WTC11 (cell line): Measurements from ENCODE around the gene ERC1. TPM values are rescaled to one million over a fixed set of nuclear protein-coding genes. Genes with fewer than 3 reads are reported as not detected.

Experiments used
- ATAC-seq: fragments of 200-7000 bp; cut with Tn5 transposase; 2 replicates; pipeline ENCODE4 v1.10.0; 2021; ENCODE audit warnings: mild to moderate bottlenecking, moderate library complexity
- CTCF ChIA-PET: fragments of 300-600 bp; sonication (Branson Sonifier 250); formaldehyde crosslinking; loops from one replicate; lab custom pipeline; 2021; ENCODE audit warnings: antibody characterized with exemption; lab: Charles Lee
- POLR2A ChIA-PET: fragments of 350-600 bp; sonication (Branson Sonifier 250); formaldehyde crosslinking; loops from one replicate; lab custom pipeline; 2021; ENCODE audit warnings: antibody characterized with exemption; lab: Charles Lee
- DNase-seq: peaks from one replicate; pipeline ENCODE4 v3.0.0; 2021; ENCODE audit warnings: low spot score
- H3K27ac Mint-ChIP-seq: 2 replicates; pipeline ENCODE4 v1.8.0; 2021; ENCODE audit warnings: mixed read lengths
- H3K27me3 Mint-ChIP-seq: 2 replicates; pipeline ENCODE4 v1.8.0; 2021; ENCODE audit warnings: low read depth, mild to moderate bottlenecking, moderate library complexity, mixed read lengths
- H3K36me3 Mint-ChIP-seq: 2 replicates; pipeline ENCODE4 v1.8.0; 2021; ENCODE audit warnings: mixed read lengths
- H3K4me1 Mint-ChIP-seq: 2 replicates; pipeline ENCODE4 v1.8.0; 2022; ENCODE audit warnings: mixed read lengths
- H3K4me3 Mint-ChIP-seq: 2 replicates; pipeline ENCODE4 v1.8.0; 2021; ENCODE audit warnings: mild to moderate bottlenecking, moderate library complexity, mixed read lengths
- H3K9me3 Mint-ChIP-seq: 2 replicates; pipeline ENCODE4 v1.8.0; 2021; ENCODE audit warnings: mixed read lengths
- ATF2 ChIP-seq: sonication (generic); formaldehyde crosslinking; IDR thresholded peaks from 2 replicates; pipeline ENCODE4 v1.8.1; 2022; ENCODE audit warnings: low read depth, missing genetic modification reagents, borderline replicate concordance
- CTCF ChIP-seq: fragments of 200-600 bp; IDR thresholded peaks from 2 replicates; pipeline ENCODE4 v1.8.0; 2022; ENCODE audit warnings: antibody characterized with exemption
- E2F4 ChIP-seq: sonication (generic); formaldehyde crosslinking; IDR thresholded peaks from 2 replicates; pipeline ENCODE4 v1.8.1; 2022; ENCODE audit warnings: low read depth, mild to moderate bottlenecking, moderate library complexity, missing genetic modification reagents, borderline replicate concordance
- ERG ChIP-seq: fragments of 250-450 bp; sonication (Bioruptor Pico); IDR thresholded peaks from 2 replicates; pipeline ENCODE4 v1.8.0; 2021; ENCODE audit warnings: mild to moderate bottlenecking
- ESRRA ChIP-seq: sonication (generic); formaldehyde crosslinking; IDR thresholded peaks from 2 replicates; pipeline ENCODE4 v1.8.1; 2022; ENCODE audit warnings: mild to moderate bottlenecking, missing genetic modification reagents, borderline replicate concordance
- MAX ChIP-seq: sonication (generic); formaldehyde crosslinking; IDR thresholded peaks from 2 replicates; pipeline ENCODE4 v1.8.0; 2022; ENCODE audit warnings: mild to moderate bottlenecking, missing genetic modification reagents
- NR1H2 ChIP-seq: sonication (generic); formaldehyde crosslinking; IDR thresholded peaks from 2 replicates; pipeline ENCODE4 v1.9.0; 2021; ENCODE audit warnings: mild to moderate bottlenecking, moderate library complexity, missing genetic modification reagents
- NR3C1 ChIP-seq: sonication (generic); formaldehyde crosslinking; conservative IDR thresholded peaks from 2 replicates; pipeline ENCODE4 v1.8.1; 2023; ENCODE audit warnings: low read depth, mild to moderate bottlenecking, missing genetic modification reagents
- PRDM15 ChIP-seq: sonication (generic); formaldehyde crosslinking; IDR thresholded peaks from 2 replicates; pipeline ENCODE4 v1.8.0; 2022; ENCODE audit warnings: missing genetic modification reagents
- PRRX2 ChIP-seq: fragments of 250-450 bp; sonication (Bioruptor Pico); IDR thresholded peaks from 2 replicates; pipeline ENCODE4 v1.8.0; 2021; ENCODE audit warnings: mild to moderate bottlenecking
- SOX15 ChIP-seq: fragments of 250-450 bp; sonication (Bioruptor Pico); IDR thresholded peaks from 2 replicates; pipeline ENCODE4 v1.9.0; 2021; ENCODE audit warnings: mild to moderate bottlenecking
- ZNF138 ChIP-seq: sonication (generic); formaldehyde crosslinking; conservative IDR thresholded peaks from 2 replicates; pipeline ENCODE4 v1.8.1; 2022; ENCODE audit warnings: mild to moderate bottlenecking, moderate library complexity, missing genetic modification reagents
- ZNF425 ChIP-seq: fragments of 250-450 bp; sonication (Bioruptor Pico); conservative IDR thresholded peaks from 2 replicates; pipeline ENCODE4 v1.9.0; 2021; ENCODE audit warnings: mild to moderate bottlenecking
- ZNF512 ChIP-seq: sonication (generic); formaldehyde crosslinking; IDR thresholded peaks from 2 replicates; pipeline ENCODE4 v1.8.1; 2022; ENCODE audit warnings: missing genetic modification reagents, borderline replicate concordance
- ZSCAN18 ChIP-seq: fragments of 250-450 bp; sonication (Bioruptor Pico); IDR thresholded peaks from 2 replicates; pipeline ENCODE4 v2.1.2; 2022; ENCODE audit warnings: mild to moderate bottlenecking, moderate library complexity
- total RNA-seq: library from RNA; stranded (reverse); gene quantifications from 3 replicates; pipeline ENCODE4 v1.2.3, GENCODE V29; 2021

The ERC1 gene
- total RNA-seq, 1 experiment from 2014 or later, result 47.5 TPM

- no peak for TF ChIP-seq CTCF
- TF ChIP-seq ZSCAN18 (CRISPR knock-in tag), result no peak
- no peak for TF ChIP-seq NR1H2 (CRISPR knock-in tag)
- no peak for TF ChIP-seq NR3C1 (CRISPR knock-in tag)
- TF ChIP-seq PRDM15 (CRISPR knock-in tag), result no peak
- no peak for TF ChIP-seq ZNF512 (CRISPR knock-in tag)
- TF ChIP-seq ERG (CRISPR knock-in tag), result no peak
These were observed 281.1 kb downstream of the ERC1 start (continued) for GRCh38 chr12:1272142-1272541.

GRCh38 chr12:1273051-1273450 is 282.0 kb downstream of the ERC1 start:
- TF ChIP-seq ZNF425 (no peak), SOX15 (CRISPR knock-in tag) (no peak), PRRX2 (CRISPR knock-in tag) (no peak)
- TF ChIP-seq, all 79 proteins: peak for 0
- DNase-seq (no peak), ATAC-seq (no peak)
- no peaks in the 10 kb centered on the region for H3K4me1 Mint-ChIP-seq
- H3K27ac Mint-ChIP-seq, result no peak overlapping the region
- CTCF ChIA-PET, result no interaction called here
- H3K4me3 Mint-ChIP-seq, result no peak overlapping the region
- no peaks in the 10 kb centered on the region for H3K27me3 Mint-ChIP-seq
- no peaks in the 10 kb centered on the region for H3K9me3 Mint-ChIP-seq
- no peaks in the 10 kb centered on the region for H3K36me3 Mint-ChIP-seq
- POLR2A ChIA-PET, result no interaction called here

- peaks cover 9% of the 10 kb centered on the region for H3K4me1 Mint-ChIP-seq
- H3K27me3 Mint-ChIP-seq, result no peaks in the 10 kb centered on the region
- TF ChIP-seq ATF2 (CRISPR knock-in tag) (no peak), MAX (CRISPR knock-in tag) (no peak), E2F4 (no peak), ZNF138 (CRISPR knock-in tag) (no peak), ESRRA (CRISPR knock-in tag) (no peak)
- TF ChIP-seq, all 79 proteins: peak for 0
- no peak overlapping the region for H3K4me3 Mint-ChIP-seq
- DNase-seq (no peak), ATAC-seq (no peak)
- no peak overlapping the region for H3K27ac Mint-ChIP-seq
- ChIA-PET CTCF (no interaction called here), POLR2A (no interaction called here)
- H3K36me3 Mint-ChIP-seq, result no peaks in the 10 kb centered on the region
- no peaks in the 10 kb centered on the region for H3K9me3 Mint-ChIP-seq
These were observed 286.9 kb downstream of the ERC1 start for GRCh38 chr12:1277905-1278304.
